8988T (cell line): Measurements from ENCODE around the gene CREBBP.

ENCODE experiments used
- DNase-seq: peaks from one replicate; pipeline ENCODE4 v3.0.0; 2011

Gene CREBBP

GRCh38 chr16:3822366-3823045 is 58.0 kb downstream of the CREBBP start:
- DNase-seq: no peak

DNA sequence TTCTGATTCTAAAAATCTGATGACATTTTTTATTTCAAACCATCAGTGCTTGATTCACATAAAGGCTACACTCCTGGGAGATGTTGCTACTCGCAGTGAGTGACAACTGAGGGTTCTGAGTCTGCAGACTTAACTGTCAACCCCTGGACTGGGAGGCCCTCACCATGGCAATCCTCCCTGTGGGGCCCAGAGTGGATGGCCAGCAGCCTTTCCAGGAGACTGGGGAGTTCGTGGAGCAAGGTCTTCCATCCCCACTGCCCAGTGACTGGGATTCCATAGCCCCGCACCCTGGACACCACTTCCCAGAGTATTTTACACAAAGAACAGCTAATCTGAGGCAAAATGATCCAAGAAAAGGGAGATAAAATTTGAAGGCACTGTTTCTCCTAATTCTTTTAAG is 59.3 kb downstream of the CREBBP start:
- no peak for DNase-seq

DNA sequence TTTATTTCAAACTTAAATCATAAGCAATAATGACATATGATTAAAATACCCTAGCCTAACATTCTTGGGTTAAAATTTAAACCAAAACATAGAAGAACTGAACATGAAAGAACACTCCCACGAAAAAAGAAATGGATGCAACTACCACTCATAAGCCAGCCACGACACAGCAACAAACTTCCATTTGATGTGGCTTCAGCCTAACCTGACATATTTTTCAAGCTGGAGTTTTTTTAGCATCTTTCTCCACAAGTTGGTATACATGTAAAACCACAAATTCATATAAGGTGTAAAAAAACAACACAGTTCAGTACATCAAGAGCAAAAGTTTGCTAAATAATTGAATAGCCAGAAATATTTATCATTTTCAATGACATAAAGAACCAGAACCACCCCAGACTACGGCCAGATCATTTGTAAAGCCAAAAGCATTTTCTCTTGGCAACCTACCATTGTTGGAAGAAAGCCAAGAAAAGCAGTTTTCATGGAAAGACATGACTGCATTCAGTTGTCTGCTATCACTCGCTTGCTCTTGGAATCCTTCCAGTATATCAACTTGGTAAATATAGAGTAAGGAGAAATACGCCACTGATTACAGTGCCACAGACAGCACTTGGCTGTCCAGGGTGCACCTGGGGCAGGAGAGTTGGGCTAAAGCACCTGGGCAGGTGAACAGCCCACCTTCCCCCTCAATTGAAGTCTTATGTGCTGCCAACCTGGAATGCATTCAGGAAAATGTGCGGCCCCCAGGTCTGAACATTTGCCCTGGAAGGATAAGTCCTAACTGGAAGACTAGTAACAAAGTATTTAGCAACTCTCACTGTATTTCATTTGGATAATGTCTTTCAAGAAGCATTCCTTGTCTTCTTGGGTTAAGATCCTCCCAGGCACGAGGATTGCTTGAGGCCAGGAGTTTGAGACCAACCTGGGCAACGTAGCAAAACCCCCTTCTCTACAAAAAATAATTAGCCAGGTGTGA is 60.5 kb downstream of the CREBBP start:
- DNase-seq: peak; percentile 18

GRCh38 chr16:3819175-3819527 is 61.4 kb downstream of the CREBBP start:
- no peak for DNase-seq

- no peak for DNase-seq
These were observed 64.2 kb downstream of the CREBBP start for GRCh38 chr16:3816326-3816725.

DNA sequence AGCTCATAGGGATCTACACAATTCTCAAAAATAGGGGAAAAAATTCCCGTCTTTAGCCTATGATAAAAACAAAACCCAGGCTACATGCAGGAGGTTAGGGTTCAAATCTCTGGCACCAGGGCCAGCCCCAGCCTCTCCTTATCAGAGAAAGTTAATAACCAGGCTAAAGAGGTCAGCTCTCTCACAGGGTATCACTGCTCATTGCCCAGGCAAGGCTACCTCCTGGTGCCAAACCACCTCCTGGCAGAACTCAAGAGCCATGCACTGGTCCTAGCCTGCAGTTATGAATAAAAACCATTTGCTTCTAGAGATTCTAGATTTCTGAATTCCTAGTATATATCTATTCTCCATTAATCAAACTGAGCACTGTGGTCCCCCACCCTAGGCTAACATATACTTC is 65.8 kb downstream of the CREBBP start:
- DNase-seq: no peak

DNA sequence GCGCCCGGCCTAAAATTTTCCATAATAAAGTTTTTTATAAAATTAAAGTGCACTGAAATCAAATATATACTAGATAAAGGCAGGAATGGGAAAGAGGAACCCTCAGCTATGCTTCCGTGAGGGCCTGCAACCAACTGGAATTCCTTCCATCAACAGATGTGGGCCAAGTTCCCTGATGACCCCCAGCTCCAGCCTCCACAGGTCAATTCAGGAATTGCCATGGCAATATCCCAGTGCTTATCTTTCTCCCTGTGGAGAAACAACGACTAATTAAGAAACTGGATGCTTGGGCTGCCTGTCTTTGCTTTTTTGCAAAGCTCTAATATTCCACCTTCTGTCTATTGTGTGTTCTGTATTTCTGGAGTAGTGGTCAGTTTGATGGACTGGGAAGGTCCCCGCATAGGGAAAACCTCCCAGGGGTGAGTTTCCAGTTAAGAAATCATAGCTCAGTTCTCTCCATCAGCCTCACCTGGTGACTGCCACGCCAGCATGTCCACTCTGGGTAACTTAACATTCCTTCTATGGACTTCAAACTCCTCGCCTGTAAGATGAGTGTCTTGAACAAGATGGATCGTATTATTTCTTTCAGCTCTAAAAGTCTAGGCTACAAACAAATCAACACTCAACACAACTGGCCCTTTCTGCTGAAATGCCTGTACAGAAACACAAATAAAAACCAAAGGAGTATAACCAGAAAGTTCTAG is 67.9 kb downstream of the CREBBP start:
- DNase-seq: no peak

- no peak for DNase-seq
These were observed 69.7 kb downstream of the CREBBP start for GRCh38 chr16:3810818-3811217.

GRCh38 chr16:3810198-3810664 is 70.3 kb downstream of the CREBBP start:
- no peak for DNase-seq

GRCh38 chr16:3808308-3809063 is 72.0 kb downstream of the CREBBP start:
- no peak for DNase-seq

- no peak for DNase-seq
These were observed 72.9 kb downstream of the CREBBP start for GRCh38 chr16:3807425-3808123.

DNA sequence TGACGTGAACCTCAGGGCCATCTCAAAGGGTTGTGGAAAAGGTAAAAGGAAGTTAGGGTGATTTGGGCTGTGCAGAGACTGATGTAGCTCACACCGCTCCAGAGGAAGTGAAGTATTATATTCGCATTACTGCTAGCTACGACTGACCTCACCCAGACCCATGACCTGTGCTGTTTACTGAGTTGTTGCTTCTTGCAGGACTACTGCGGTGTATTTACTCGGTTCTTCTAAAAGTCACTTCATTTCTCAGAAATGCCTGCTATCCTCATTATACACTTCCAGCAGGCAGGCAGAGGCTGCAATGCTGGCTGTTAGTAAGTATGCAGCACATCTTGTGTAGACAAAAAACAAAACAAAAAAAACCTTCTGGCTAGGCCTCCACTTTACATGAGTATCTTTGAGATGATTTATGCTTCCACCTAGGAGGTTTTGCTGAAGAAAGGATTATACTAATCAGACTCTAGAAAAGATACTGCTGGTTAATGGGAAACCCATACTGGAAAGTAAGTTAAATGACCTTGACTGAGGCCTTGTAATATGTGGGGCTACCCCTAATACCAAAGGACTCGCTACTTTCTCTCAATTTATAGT is 76.0 kb downstream of the CREBBP start:
- no peak for DNase-seq

DNA sequence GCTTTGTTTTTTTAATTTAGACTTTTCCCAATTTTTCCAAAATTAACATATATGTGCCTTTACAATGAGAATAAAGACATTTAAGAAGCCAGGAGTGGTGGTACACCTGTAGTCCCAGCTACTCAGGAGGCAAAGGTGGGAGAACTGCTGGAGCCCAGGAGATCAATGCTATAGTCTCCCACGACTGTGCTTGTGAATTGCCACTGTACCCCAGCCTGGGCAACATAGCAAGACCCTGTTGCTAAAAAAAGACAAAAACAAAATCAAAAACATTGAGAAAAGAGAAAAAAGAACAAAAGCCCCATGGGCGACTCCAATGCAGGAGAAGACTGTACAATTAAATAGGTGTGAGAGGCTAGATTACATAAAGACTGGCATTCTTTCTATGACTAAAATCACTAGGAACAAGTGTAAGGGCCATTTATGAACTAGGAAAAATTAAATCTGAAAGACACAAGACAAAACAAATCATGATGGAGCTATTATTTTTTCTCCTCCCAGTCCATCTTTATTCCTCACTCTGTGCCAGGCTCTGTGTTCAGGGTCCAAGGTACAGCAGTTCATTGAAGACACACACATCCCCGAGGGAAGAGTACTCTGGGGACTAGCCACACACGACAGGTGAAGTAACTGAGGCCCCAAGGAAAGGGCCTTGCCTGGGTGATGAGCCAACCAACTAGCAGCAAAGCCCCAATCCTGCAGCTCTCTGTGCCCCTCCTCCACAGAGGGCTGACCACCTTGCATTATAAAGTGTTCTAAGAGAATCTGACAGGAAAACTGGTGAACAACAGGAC is 79.8 kb downstream of the CREBBP start:
- DNase-seq: no peak

DNA sequence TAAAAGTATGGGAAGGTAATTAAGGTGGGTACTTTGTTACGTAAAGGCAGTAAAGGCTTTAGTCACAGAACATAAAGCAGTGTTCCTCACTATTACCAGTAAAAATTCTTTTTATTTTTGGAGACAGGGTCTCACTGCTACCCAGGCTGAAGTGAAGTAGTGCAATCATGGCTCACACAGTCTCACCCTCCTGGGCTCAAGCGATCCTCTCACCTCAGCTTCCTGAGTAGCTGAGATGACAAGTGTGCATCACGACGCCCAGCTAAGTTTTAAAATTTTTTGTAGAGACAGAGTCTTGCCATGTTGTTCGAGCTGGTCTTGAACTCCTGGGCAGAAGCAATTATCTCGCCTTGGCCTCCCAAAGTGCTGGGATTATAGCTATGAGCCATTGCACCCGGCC is 80.5 kb downstream of the CREBBP start:
- DNase-seq: no peak

- DNase-seq: no peak
These were observed 81.2 kb downstream of the CREBBP start for GRCh38 chr16:3799354-3799753.

- no peak for DNase-seq
These were observed 81.7 kb downstream of the CREBBP start for GRCh38 chr16:3798838-3799237.

DNA sequence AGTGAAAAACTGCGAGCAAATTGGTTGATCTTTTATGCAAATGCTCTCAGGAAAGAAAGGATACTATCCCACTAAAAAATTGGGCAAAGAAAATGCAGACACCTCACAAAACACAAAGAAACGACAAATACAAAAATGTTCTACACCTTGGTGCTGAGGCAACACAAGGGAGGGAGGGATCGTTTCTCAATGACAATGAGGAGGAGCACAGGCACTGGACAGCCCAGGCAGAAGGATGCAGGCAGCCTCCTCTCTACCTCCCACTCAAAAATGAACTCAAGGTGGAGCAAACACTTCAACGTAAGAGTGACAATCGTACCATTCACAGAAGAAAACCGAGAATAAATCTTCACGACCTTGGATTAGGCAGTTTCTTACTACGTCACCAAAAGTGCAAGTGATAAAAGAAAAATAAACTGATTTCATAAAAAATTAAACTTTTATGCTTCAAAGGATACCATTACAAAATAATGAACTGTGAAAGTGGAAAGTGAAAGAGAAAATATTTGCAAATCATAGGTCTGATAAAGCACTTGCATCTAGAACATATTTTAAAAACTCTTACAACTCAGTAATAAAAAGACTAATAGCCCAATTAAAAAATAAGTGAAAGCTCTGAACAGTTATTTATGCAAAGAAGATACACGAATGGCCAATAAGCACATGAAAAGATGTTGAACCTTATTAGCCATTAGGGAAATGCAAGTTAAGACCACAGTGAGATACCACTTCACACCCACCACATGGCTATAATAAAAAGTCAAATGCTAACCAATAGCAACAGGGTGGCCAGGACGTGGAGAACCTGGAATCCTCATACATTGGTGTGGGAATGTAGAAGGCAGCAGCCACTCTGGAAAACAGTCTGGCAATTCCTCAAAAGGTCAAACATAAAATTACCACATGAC is 82.4 kb downstream of the CREBBP start:
- no peak for DNase-seq

DNA sequence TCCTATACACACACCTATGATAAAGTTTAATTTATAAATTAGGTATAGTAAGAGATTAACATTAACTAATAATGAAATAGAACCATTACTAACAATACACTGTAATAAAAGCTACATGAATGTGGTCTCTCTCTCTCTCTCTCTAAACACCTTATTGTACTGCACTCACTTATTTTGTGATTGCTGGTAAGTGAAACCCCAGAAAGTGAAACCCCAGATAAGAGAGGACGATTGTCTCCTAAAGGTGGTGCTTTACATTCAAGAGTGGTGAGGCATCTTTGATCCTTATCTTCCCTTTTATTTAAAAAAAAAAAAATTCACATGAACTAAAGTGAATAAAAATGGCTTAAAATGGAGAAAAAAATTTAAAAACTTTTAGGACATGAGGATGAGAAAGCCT is 83.0 kb downstream of the CREBBP start:
- DNase-seq: no peak

- DNase-seq: no peak
These were observed 87.3 kb downstream of the CREBBP start for GRCh38 chr16:3793161-3793576.
